AG10803 (cell line): ENCODE data around the gene SPOCK1.
A peak's percentile ranks its signal among the peaks of the same experiment; 100 is the strongest.

Experiments used
- DNase-seq: peaks from one replicate; pipeline ENCODE4 v3.0.0; 2010; ENCODE audit warnings: low read depth
- H3K4me3 ChIP-seq: 2 replicates; pipeline ENCODE4 v1.5.1; 2011; ENCODE audit warnings: mild to moderate bottlenecking, low read length, control low read depth
- TF ChIP-seq, protein P1 (sequence below): conservative IDR thresholded peaks from 2 replicates; pipeline ENCODE4 v1.5.1; 2011; ENCODE audit warnings: mild to moderate bottlenecking, low read length, control low read depth, inconsistent platforms

The SPOCK1 gene

DNA sequence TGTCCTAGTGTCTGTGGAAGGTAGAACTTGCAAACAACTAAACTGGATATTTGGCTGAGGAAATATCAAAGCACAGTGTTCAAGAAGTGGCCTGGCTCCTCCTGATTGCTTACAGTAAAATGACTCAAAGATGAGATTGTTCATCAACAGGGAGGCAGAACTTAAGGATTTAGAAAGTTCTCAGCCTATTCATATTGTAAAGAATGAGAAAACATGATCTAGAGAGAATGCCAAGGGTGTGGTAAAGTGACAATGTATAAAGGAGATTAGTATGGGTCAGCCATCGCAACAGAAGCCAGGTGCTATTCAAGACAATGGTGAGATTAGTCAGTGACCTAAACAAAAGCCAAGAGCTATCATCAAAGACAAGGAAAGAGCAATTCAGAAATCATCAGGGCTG lies 372.3 kb downstream of the SPOCK1 start:
- no peak overlapping the region for H3K4me3 ChIP-seq
- DNase-seq, result no peak
- TF ChIP-seq, protein P1, sequence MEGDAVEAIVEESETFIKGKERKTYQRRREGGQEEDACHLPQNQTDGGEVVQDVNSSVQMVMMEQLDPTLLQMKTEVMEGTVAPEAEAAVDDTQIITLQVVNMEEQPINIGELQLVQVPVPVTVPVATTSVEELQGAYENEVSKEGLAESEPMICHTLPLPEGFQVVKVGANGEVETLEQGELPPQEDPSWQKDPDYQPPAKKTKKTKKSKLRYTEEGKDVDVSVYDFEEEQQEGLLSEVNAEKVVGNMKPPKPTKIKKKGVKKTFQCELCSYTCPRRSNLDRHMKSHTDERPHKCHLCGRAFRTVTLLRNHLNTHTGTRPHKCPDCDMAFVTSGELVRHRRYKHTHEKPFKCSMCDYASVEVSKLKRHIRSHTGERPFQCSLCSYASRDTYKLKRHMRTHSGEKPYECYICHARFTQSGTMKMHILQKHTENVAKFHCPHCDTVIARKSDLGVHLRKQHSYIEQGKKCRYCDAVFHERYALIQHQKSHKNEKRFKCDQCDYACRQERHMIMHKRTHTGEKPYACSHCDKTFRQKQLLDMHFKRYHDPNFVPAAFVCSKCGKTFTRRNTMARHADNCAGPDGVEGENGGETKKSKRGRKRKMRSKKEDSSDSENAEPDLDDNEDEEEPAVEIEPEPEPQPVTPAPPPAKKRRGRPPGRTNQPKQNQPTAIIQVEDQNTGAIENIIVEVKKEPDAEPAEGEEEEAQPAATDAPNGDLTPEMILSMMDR, result no peak

- H3K4me3 ChIP-seq, result no peak overlapping the region
- no peak for DNase-seq
- TF ChIP-seq, protein P1, result no peak
Observed at GRCh38 chr5:137122558-137122957, 376.6 kb downstream of the SPOCK1 start.

DNA sequence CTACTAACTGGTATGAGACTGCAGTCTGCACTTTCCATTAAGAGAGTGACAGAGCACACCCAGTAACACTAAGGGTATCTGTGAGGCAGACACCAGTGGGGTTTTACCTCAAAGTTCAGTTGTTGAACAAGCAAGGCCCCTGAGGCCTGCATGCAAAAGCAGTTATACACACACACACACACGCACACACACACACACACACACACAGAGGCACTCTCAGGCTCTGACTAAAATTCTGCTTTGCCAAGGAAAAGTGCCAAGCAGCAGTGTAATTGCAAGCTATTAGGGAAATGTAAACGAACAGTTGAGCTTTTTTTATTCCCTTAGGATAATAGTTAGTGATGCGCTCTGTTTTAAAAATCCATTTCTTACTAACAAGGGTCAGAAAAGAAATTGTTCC lies 377.1 kb downstream of the SPOCK1 start:
- no peak overlapping the region for H3K4me3 ChIP-seq
- DNase-seq, result peak; percentile 49
- TF ChIP-seq, protein P1, result no peak

DNA sequence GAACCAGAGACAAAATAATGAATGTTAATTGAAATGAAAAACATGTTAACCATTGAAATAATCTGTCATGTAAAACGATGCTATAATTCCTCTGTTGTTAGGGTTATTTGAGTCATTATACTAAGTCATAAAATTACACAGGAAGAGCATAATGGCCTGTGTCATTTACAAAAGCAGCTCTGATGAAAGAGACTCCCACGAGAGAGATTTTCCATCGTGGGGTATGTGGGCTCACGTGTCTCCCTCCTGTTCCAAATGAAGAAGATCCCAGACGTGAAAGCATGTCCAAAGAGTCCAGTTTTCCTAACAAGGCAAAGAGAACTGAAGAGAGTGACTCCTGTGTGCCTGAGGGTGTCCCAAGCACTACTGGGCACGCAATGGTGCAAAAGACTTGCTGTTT lies 379.8 kb downstream of the SPOCK1 start:
- no peak overlapping the region for H3K4me3 ChIP-seq
- TF ChIP-seq, protein P1, result no peak
- no peak for DNase-seq

DNA sequence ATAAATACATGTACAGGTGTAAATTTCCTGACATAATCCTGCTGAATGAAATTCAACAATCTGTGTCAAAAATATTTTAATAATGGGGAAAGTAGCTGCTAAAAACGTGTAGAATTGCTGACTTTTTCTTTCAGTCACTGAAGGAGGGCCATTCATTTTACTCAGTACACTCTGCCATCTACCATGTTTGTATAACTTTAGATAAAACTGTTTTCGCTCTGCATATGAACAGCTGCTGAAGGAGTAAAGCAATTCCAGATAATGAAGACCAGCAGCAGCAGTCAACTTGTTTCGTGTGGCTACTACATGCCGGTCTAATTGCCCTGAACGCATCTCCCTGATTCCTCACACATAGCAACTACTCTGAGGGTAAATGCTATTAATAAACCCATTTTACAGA lies 380.5 kb downstream of the SPOCK1 start:
- TF ChIP-seq, protein P1, result no peak
- no peak overlapping the region for H3K4me3 ChIP-seq
- no peak for DNase-seq

DNA sequence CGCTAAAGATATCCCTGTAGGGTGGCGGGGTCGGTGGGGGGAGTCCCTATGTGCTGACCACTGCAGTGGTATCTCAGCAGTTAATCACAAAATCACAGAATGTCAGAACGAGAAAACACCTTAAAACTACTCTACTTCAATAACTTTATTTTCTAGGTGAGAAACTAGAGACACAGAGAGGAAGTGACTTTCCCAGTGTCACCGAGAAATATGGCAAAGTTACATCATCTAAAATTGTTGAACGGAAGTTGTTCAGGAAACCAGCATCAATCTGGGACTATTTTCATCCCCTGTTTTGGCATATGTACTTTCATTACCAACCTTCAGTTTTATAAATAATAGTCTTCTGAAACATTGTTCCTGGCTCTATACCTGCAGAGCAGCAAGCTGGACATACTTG lies 384.0 kb downstream of the SPOCK1 start:
- no peak overlapping the region for H3K4me3 ChIP-seq
- TF ChIP-seq, protein P1, result no peak
- no peak for DNase-seq

DNA sequence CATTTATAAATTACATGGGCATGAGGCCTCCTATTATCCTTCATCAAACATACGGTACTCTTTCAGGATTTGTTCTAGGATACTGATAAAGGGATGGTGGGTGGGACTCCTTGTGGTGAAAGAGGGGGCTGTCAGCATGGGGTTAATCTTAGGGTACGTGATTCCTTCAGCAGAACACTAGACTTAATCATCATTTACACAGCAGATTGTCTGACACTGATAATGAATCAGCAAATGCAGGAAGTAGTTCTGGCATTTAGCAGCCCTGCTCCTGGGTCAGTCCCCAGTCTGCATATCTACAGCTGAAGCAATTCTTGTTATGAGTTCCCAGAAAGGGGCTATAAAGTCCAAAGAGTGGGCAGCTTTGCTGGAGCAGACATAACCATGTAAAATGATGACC lies 384.6 kb downstream of the SPOCK1 start:
- H3K4me3 ChIP-seq, result no peak overlapping the region
- peak; percentile 28 for DNase-seq
- TF ChIP-seq, protein P1, result no peak
